WI38 (cell line): ENCODE results near the gene CISD2.

Experiments used
- H3K4me3 ChIP-seq: 2 replicates; pipeline ENCODE4 v1.5.1; 2011; ENCODE audit warnings: low read depth, mild to moderate bottlenecking, control low read depth, low read length
- CTCF ChIP-seq: IDR thresholded peaks from 2 replicates; pipeline ENCODE4 v1.5.1; 2012; ENCODE audit warnings: low read depth, mild to moderate bottlenecking, control low read depth, low read length

CISD2 gene

DNA sequence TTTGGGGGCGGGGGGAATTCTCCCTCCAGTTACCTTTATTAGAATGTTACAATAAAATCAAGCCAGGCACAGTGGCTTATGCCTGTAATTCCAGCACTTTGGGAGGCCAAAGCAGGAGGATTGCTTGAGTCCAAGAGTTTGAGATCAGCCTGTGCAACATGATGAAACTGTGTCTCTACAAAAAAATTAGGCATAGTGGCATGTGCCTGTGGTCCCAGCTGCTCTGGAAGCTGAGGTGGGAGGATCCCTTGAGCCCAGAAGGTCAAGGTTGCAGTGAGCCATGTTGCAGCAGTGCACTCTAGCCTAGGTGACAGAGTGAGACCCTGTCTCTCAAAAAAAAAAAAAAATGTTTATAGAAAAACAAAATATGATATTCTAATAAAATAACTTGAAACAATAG, 36.1 kb upstream of the CISD2 start:
- no peak overlapping the region for H3K4me3 ChIP-seq
- TF ChIP-seq CTCF: no peak

- H3K4me3 ChIP-seq: no peak overlapping the region
- no peak for TF ChIP-seq CTCF
Observed at GRCh38 chr4:102836596-102836995, 32.2 kb upstream of the CISD2 start.

DNA sequence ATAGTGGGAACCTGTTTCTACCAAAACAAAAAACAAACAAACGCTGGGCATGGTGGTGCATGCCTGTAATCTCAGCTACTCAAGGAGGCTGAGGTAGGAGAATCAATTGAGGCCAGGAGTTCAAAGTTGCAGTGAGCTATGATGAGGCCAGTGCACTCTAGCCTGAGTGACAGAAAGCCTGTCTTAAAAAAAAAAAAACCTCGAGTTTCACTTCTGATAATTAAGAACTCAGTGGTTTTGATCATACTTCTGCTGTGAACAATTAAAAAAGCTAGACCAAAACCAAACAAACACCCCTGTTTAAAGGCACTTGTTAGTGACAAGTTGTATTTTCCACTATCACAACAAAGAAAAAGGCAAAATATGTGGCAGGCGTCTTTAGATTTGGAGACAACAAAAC, 26.4 kb upstream of the CISD2 start:
- no peak overlapping the region for H3K4me3 ChIP-seq
- TF ChIP-seq CTCF: no peak

DNA sequence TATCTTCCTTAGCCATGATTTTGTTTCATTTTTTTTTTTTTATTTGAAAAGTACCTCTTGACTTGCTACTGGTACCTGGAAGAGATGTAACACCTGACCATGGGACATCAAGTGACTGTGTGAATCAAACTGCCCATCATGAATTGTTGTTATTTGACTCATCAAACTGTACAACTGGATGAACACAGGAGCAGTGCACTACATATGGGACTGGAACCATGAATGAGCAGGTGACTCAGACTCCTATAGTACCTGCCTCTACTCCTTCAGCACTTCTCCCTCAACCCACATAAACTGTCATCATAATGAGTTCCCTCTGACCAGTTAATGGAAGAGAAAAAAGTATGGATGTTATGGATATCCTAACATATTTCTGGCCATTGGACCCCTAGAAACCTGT, 25.5 kb upstream of the CISD2 start:
- no peak for TF ChIP-seq CTCF
- H3K4me3 ChIP-seq: no peak overlapping the region

- no peak for TF ChIP-seq CTCF
- no peak overlapping the region for H3K4me3 ChIP-seq
Observed at GRCh38 chr4:102843938-102844337, 24.9 kb upstream of the CISD2 start.

DNA sequence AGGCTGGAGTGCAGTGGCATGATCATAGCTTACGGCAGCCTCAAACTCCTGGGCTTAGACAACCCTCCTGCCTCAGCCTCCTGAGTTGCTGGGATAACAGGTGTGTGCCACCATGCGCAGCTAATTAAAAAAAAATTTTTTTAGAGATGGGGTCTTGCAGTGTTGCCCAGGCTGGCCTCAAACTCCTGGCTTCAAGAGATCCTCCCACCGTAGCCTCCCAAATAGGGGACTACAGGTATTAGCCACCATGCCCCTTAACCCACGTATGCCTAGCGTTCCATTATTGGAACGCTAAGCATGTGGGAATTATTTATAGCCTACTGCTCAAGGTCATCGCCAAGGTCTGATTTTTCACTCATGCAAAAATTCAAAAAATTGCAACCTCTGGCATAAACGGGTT, 21.1 kb upstream of the CISD2 start:
- H3K4me3 ChIP-seq: no peak overlapping the region
- no peak for TF ChIP-seq CTCF

GRCh38 chr4:102849579-102850104, 19.1 kb upstream of the CISD2 start:
- TF ChIP-seq CTCF: no peak
- no peak overlapping the region for H3K4me3 ChIP-seq
